Measurements from ENCODE around the gene BANF2.

Gene BANF2

DNA sequence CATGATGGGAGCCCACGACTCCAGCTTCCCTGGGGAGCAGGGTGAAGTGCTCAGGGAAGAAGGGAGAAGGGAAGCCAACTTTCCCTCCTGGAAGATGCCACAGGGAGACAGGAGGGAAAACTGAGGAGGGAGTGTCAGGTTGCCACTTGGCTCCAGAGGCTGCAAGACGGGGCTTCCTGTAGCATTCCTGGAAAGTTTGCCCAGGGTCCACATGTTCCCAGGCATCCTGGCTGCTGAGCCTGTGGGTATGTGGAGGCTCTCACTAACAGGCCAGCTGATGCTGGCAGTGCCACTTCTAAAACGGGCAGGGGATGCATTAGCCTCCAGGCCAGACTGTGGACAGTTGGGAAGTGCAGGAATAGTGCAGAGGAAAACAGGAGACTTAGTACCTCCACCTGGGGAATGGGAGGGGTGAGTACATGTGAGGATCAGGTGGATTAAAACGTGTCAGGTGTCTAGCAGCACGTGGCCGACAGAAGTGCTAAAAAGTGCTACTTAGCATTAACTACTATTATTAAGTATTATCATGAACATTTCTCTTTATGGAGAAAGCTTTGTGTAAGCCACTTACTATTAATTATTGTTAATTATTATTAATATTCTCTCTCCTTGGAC lies 33.2 kb downstream of the BANF2 start:
- H3K4me3 ChIP-seq (ENCODE audit: low read depth, low read length), result no peak overlapping the region
- no peak for DNase-seq (ENCODE audit: low read depth)
- no peak for TF ChIP-seq CTCF (IDR thresholded peaks at IDR 0.05; ENCODE audit: control insufficient read depth, extremely low read depth, insufficient read depth)

GRCh38 chr20:17733767-17734304 lies 34.1 kb downstream of the BANF2 start:
- H3K4me3 ChIP-seq (ENCODE audit: low read depth, low read length), result no peak overlapping the region
- DNase-seq (ENCODE audit: low read depth), result no peak
- TF ChIP-seq CTCF (IDR thresholded peaks at IDR 0.05; ENCODE audit: control insufficient read depth, extremely low read depth, insufficient read depth), result no peak

- DNase-seq (ENCODE audit: low read depth), result no peak
- no peak overlapping the region for H3K4me3 ChIP-seq (ENCODE audit: low read depth, low read length)
- no peak for TF ChIP-seq CTCF (IDR thresholded peaks at IDR 0.05; ENCODE audit: control insufficient read depth, extremely low read depth, insufficient read depth)
Observed at GRCh38 chr20:17734374-17734773, 34.6 kb downstream of the BANF2 start.

- no peak overlapping the region for H3K4me3 ChIP-seq (ENCODE audit: low read depth, low read length)
- DNase-seq (ENCODE audit: low read depth), result no peak
- TF ChIP-seq CTCF (IDR thresholded peaks at IDR 0.05; ENCODE audit: control insufficient read depth, extremely low read depth, insufficient read depth), result no peak
Observed at GRCh38 chr20:17735206-17735804, 35.5 kb downstream of the BANF2 start.

DNA sequence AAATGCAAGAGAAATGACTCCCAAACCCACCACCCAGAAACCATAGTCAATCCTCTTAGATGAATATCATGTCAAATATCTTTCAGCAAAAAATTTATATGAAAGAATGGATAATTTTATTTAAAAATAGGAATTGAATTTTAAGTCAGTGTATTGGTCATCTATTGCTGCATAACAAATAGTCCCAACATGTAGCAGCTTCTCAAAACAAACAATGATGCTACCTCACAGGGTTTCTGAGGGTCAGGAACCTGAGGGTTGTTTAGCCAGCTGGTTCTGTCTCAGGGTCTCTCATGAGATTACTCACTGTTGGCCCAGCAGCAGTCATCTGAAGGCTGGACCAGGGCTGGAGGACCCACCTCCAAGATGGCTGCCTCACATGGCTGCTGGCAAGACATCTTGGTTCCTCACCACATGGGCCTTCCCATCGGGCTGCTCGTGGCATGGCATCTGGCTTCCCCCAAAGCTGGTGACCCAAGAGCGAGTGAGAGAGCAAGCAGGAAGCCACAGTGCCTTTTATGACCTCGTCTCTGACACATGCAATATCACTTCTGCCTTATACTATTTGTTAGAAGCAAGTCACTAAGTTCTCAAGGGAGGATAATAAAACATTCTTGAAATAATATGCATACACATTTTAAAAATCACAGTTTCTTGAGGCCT lies 36.3 kb downstream of the BANF2 start:
- no peak overlapping the region for H3K4me3 ChIP-seq (ENCODE audit: low read depth, low read length)
- DNase-seq (ENCODE audit: low read depth), result no peak
- TF ChIP-seq CTCF (IDR thresholded peaks at IDR 0.05; ENCODE audit: control insufficient read depth, extremely low read depth, insufficient read depth), result no peak

DNA sequence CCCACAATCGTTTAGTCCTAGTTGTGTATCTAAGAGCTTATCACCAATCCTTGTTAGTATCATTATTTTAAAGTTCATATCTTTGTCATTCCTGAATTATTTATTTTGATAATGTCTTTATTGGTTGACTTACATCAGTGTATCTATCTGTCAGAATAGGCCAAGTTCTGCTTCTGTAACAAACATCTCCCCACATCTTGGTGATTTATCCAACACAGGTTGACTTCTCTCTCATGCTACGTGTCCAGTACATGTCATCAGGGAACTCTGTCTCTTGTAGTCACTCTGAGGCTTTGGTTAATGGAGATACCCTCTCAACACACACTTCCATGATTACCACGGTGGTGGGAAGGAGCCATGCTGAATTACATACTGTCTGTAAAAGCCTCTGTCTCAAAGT lies 38.4 kb downstream of the BANF2 start:
- DNase-seq (ENCODE audit: low read depth), result no peak
- no peak overlapping the region for H3K4me3 ChIP-seq (ENCODE audit: low read depth, low read length)
- no peak for TF ChIP-seq CTCF (IDR thresholded peaks at IDR 0.05; ENCODE audit: control insufficient read depth, extremely low read depth, insufficient read depth)

All from LNCaP clone FGC (cell line).